ENCODE data around the gene TNFRSF6B.

- no peak for TF ChIP-seq CTCF (IDR thresholded peaks at IDR 0.05)
- TF ChIP-seq POLR2A (IDR thresholded peaks at IDR 0.05): no peak
Measured at GRCh38 chr20:63741354-63741675, 44.9 kb downstream of the TNFRSF6B start.
